Measurements from ENCODE around the gene TMEM143. TPM values are rescaled to one million over a fixed set of nuclear protein-coding genes. Genes with fewer than 3 reads are reported as not detected.

Gene TMEM143
- total RNA-seq, 1 experiment from 2014 or later = 15.2 TPM

- H3K9me3 Mint-ChIP-seq = no peaks in the 10 kb centered on the region
- H3K18ac ChIP-seq (ENCODE audit: insufficient read length, low read depth, low read length) = no peak overlapping the region
- no peak overlapping the region for H4K8ac ChIP-seq (replicated peaks; ENCODE audit: insufficient read length, low read depth, low read length)
- no peaks in the 10 kb centered on the region; the same call in 1 of the 2 replicates for H3K27me3 Mint-ChIP-seq (ENCODE audit: low read depth)
- no peak for TF ChIP-seq CTCF (conservative IDR thresholded peaks at IDR 0.05)
- no peaks in the 10 kb centered on the region for H3K27me3 ChIP-seq (ENCODE audit: insufficient read depth, low read length)
- no peaks in the 10 kb centered on the region for H3K4me1 Mint-ChIP-seq
- H3K79me1 ChIP-seq (ENCODE audit: insufficient read depth, low read depth, low read length, poor library complexity, severe bottlenecking) = no peaks in the 10 kb centered on the region
- no CpG with 5 or more reads among the region's 8 CpGs for WGBS (ENCODE audit: extremely low coverage, insufficient read length, low lambda C conversion rate)
- no peak overlapping the region for H3K56ac ChIP-seq (ENCODE audit: insufficient read length, low read depth, low read length)
- no peak overlapping the region for H3K14ac ChIP-seq (ENCODE audit: insufficient read depth, low read length)
- no peak overlapping the region for H4K91ac ChIP-seq (ENCODE audit: insufficient read length, low read depth, low read length)
- DNase-seq = no peak
- no peak overlapping the region for H3T11ph ChIP-seq (ENCODE audit: low read length)
- H2BK20ac ChIP-seq (ENCODE audit: low read depth, low read length, poor library complexity, severe bottlenecking) = no peak overlapping the region
- H2AK5ac ChIP-seq (ENCODE audit: insufficient read length, low read length) = no peak overlapping the region
- H3K79me2 ChIP-seq (ENCODE audit: insufficient read depth, low read length) = no peaks in the 10 kb centered on the region
- no peak overlapping the region for H2BK15ac ChIP-seq (ENCODE audit: low read depth, low read length)
- H2BK120ac ChIP-seq (ENCODE audit: low read depth, low read length, poor library complexity, severe bottlenecking) = no peak overlapping the region
- H3K4me2 ChIP-seq (ENCODE audit: insufficient read depth, insufficient read length, low read length) = no peak overlapping the region
- no peaks in the 10 kb centered on the region for H3K9me3 ChIP-seq (ENCODE audit: control insufficient read depth, low read depth, low read length)
- H3K4me1 ChIP-seq (ENCODE audit: insufficient read depth, low read length) = no peaks in the 10 kb centered on the region
- H3K27ac ChIP-seq (ENCODE audit: insufficient read length, low read depth, low read length) = no peak overlapping the region
- H3K23me2 ChIP-seq (ENCODE audit: insufficient read length, low read depth, low read length, poor library complexity, severe bottlenecking) = no peaks in the 10 kb centered on the region
- no peak overlapping the region for H3K23ac ChIP-seq (ENCODE audit: insufficient read length, low read depth, low read length)
- no peaks in the 10 kb centered on the region for H4K20me1 ChIP-seq (ENCODE audit: control insufficient read depth, insufficient read depth, insufficient read length)
- H2BK12ac ChIP-seq (ENCODE audit: insufficient read length, low read depth, low read length) = no peak overlapping the region
- no peak overlapping the region for H2BK5ac ChIP-seq (ENCODE audit: insufficient read length, low read length)
- peaks cover 38 to 56% (median 55%) of the 10 kb centered on the region in 3 experiments for H3K36me3 Mint-ChIP-seq (ENCODE audit: insufficient read depth in 1 of 3, low read depth in 3 of 3)
- no peak overlapping the region for H3K27ac Mint-ChIP-seq
- no peak overlapping the region for H2AFZ ChIP-seq (ENCODE audit: low read length)
- H4K5ac ChIP-seq (ENCODE audit: insufficient read length, low read depth, low read length) = no peak overlapping the region
- no peak overlapping the region for H3K4me3 Mint-ChIP-seq
- H3K4ac ChIP-seq (ENCODE audit: low read depth, low read length) = no peak overlapping the region
- no peak overlapping the region for H3K9ac ChIP-seq (ENCODE audit: extremely low read depth, insufficient read length, low read length)
Measured at GRCh38 chr19:48382286-48382685, 18.5 kb upstream of the TMEM143 start.
